PC-9 (cell line): ENCODE data around the gene L3HYPDH. TPM values are rescaled to one million over a fixed set of nuclear protein-coding genes. Genes with fewer than 3 reads are reported as not detected.

Experiments used
- Bru-seq: library from RNA; stranded (reverse); fragments of 400-500 nt; gene quantifications from one replicate; lab custom pipeline; 2021; lab: Mats Ljungman, UMichigan
- BruChase-seq, 2 experiments: library from RNA; stranded (reverse); fragments of 400-500 nt; gene quantifications; one replicate each; lab custom pipeline; 2021; lab: Mats Ljungman, UMichigan
- BruUV-seq: library from RNA; stranded (reverse); fragments of 400-500 nt; replicated peaks from 2 replicates; lab custom pipeline; 2021; lab: Mats Ljungman, UMichigan
- CTCF ChIA-PET: fragments of 300-600 bp; sonication (Branson Sonifier 250); formaldehyde crosslinking; loops from one replicate; lab custom pipeline; 2022; ENCODE audit warnings: antibody characterized with exemption; lab: Charles Lee
- POLR2A ChIA-PET: fragments of 300-600 bp; sonication (Branson Sonifier 250); formaldehyde crosslinking; loops from one replicate; lab custom pipeline; 2022; ENCODE audit warnings: antibody characterized with exemption; ENCODE audit not compliant: unreplicated experiment; lab: Charles Lee
- DNase-seq, 2 experiments: peaks; one replicate each; pipeline versions ENCODE4 v3.0.0 to v3.0.0-alpha.2; 2015 to 2022; ENCODE audit warnings: mixed read lengths in 1 of 2
- H2AFZ ChIP-seq: fragments of 200-600 bp; sonication (generic); 2 replicates; pipeline ENCODE4 v1.8.1; 2017; ENCODE audit warnings: antibody characterized with exemption
- H3F3A ChIP-seq: fragments of 200-600 bp; sonication (generic); 2 replicates; pipeline ENCODE4 v1.8.1; 2017; ENCODE audit warnings: antibody characterized with exemption, mild to moderate bottlenecking, low read depth; ENCODE audit not compliant: insufficient read depth
- H3K27ac ChIP-seq: fragments of 200-600 bp; sonication (generic); 2 replicates; pipeline ENCODE4 v1.6.1; 2016; ENCODE audit warnings: mixed run types
- H3K27me3 ChIP-seq: fragments of 200-600 bp; sonication (generic); 2 replicates; pipeline ENCODE4 v1.6.1; 2016; ENCODE audit warnings: low read depth, mixed run types; ENCODE audit not compliant: insufficient read depth
- H3K36me3 ChIP-seq: fragments of 200-600 bp; sonication (generic); 2 replicates; pipeline ENCODE4 v1.6.1; 2016; ENCODE audit warnings: low read depth, mixed run types
- H3K4me1 ChIP-seq: fragments of 200-600 bp; sonication (generic); replicated peaks from 2 replicates; pipeline ENCODE4 v1.6.1; 2016; ENCODE audit warnings: mixed run types; ENCODE audit not compliant: insufficient read depth
- H3K4me2 ChIP-seq: fragments of 200-600 bp; sonication (generic); 2 replicates; pipeline ENCODE4 v1.6.1; 2017; ENCODE audit warnings: mixed run types
- H3K4me3 ChIP-seq: fragments of 200-600 bp; sonication (generic); 2 replicates; pipeline ENCODE4 v1.6.1; 2016; ENCODE audit warnings: mixed run types
- H3K79me2 ChIP-seq: fragments of 200-600 bp; sonication (generic); 2 replicates; pipeline ENCODE4 v1.6.1; 2017; ENCODE audit warnings: low read depth, mixed run types
- H3K9me2 ChIP-seq: fragments of 200-600 bp; sonication (generic); 2 replicates; pipeline ENCODE4 v1.8.1; 2017; ENCODE audit warnings: mild to moderate bottlenecking; ENCODE audit not compliant: insufficient read depth
- H3K9me3 ChIP-seq: fragments of 200-600 bp; sonication (generic); 2 replicates; pipeline ENCODE4 v1.8.1; 2016; ENCODE audit warnings: low read depth; ENCODE audit not compliant: insufficient read depth
- H4K20me1 ChIP-seq: fragments of 200-600 bp; sonication (generic); 2 replicates; pipeline ENCODE4 v1.8.1; 2017; ENCODE audit not compliant: insufficient read depth
- CTCF ChIP-seq: fragments of 200-600 bp; sonication (generic); conservative IDR thresholded peaks from 2 replicates; pipeline ENCODE4 v1.6.1; 2017; ENCODE audit warnings: mixed run types, antibody characterized with exemption, mild to moderate bottlenecking, moderate library complexity
- EZH2 ChIP-seq: fragments of 200-600 bp; sonication (generic); IDR thresholded peaks from 2 replicates; pipeline ENCODE4 v1.8.0; 2017; ENCODE audit warnings: antibody characterized with exemption, low read depth
- intact Hi-C: fragments of 100-400 bp; cut with micrococcal nuclease; formaldehyde crosslinking; loops from one replicate; pipeline ENCODE4 v1.10.0; 2022; ENCODE audit not compliant: unreplicated experiment
- long read RNA-seq: library from polyadenylated mRNA; stranded (forward); transcript quantifications from one replicate; pipeline ENCODE4 v2.0.0, GENCODE V29; 2022
- total RNA-seq: library from RNA; stranded (reverse); gene quantifications from 2 replicates; pipeline ENCODE4 v1.2.3, GENCODE V29; 2021

L3HYPDH gene
- total RNA-seq: 96.3 and 121 TPM in 2 replicates
- Bru-seq, nascent RNA: percentile 95 among the genes with signal in this experiment
- percentile 98 among the genes with signal in this experiment for BruChase-seq, experiment 1, labeled RNA remaining after a 2-hour chase
- BruChase-seq, experiment 2, labeled RNA remaining after a 6-hour chase: percentile 94 among the genes with signal in this experiment
- long read RNA-seq, transcript L3HYPDH-205 (4 exons, 758 nt): minor isoform, 12 of 211 reads
- long read RNA-seq, transcript L3HYPDH-201 (5 exons, 1,527 nt): major isoform, 32 of 211 reads
- long read RNA-seq, partial matches to known transcripts: 7 of 211 reads
- long read RNA-seq, other reads (novel, unspliced or antisense): 158 of 211 reads

DNA sequence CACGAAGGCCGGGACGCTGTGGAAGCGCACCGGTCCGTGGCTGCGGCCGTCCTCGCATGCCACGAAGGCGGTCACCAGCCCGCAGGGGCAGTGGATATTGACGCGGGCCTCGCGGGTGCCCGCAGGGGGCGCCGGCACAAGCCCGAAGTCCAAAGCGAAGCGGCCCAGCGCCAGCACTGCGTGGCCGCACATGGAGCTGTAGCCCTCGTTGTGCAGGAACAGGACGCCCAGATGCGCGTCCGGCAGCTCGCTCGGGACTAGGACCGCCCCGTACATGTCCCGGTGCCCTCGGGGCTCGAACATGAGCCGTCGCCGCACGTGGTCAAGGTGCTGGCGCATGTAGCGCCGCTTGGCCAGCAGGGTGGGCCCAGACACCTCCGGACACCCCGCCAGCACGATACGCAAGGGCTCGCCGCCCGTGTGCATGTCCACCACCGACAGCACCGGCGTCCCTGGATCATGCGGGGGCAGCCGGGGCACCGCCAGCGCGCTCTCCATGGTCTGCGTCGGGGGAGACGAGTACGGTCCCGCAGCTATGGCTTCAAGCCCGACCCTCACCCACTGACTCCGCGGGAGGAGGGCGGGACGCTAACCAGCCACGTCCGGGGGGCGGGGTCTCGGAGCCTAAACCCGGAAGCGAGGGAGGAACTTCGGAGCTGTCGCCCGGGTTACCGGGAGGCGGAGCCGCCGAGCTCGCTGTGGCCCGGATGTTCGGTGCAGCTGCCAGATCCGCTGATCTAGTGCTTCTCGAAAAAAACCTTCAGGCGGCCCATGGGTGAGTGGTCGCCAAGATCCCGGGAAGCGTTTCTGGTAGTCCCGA lies at the start of gene L3HYPDH, which contains the start of gene JKAMP:
L3HYPDH (minus strand) TSS at position 590 of the 820 bp plus-strand sequence; CDS start at position 498, 92 bp downstream.
JKAMP (plus strand) TSS at position 699 of the 820 bp plus-strand sequence; CDS start at position 772, 73 bp downstream.
- ChIA-PET CTCF (no interaction called here), POLR2A (interaction anchor here (0.6 to 1.2 kb wide), 8 partner anchors 11 to 1284 kb away, joined by 3 to 7 read pairs (median 4); no protein-coding TSS in a partner anchor)
- Histone ChIP-seq H3K36me3 (peaks cover 24% of the 10 kb centered on the region), H3K4me2 (peak within 1 kb of the TSS; percentile 86), H3K4me3 (peak within 1 kb of the TSS; percentile 99), H3K4me1 (peaks cover 46% of the 10 kb centered on the region), H2AFZ (peak within 1 kb of the TSS; percentile 84), H3K79me2 (peaks cover 71% of the 10 kb centered on the region), H3K27ac (peak within 1 kb of the TSS; percentile 96), H4K20me1 (no peaks in the 10 kb centered on the region), H3K27me3 (no peaks in the 10 kb centered on the region), H3K9me2 (no peaks in the 10 kb centered on the region), H3K9me3 (no peaks in the 10 kb centered on the region), H3F3A (peaks cover 25% of the 10 kb centered on the region)
- intact Hi-C loops: loop anchor here (1.0 to 5.0 kb wide), 5 partner anchors 123 to 608 kb away; partner anchors contain the start of genes DAAM1 and PCNX4
- DNase-seq: peak; percentile 89 to 96
- BruUV-seq: no TSS peak
- TF ChIP-seq EZH2 (no peak), CTCF (peak; percentile 50)

DNA sequence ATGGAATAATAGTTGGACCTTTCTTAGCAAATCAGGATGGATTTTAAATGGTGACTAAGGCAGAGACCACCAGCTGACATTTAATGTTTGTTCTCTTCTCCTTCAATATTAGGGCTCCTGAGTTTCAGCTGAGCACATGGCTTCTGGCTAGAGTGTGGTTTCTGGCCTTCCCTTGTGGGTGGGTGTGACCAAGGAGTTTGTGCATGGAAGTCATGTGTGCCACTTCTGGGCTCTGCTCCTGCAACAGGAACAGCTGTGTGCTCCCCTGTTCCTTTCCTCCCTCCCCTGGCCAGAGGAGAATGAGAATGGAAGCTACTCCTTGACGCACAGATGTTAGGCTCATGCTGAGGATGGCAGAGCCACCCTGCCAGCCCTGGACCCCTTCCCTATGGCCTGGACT lies 48.2 kb upstream of the L3HYPDH start:
- TF ChIP-seq CTCF (no peak), EZH2 (no peak)
- H3K36me3 ChIP-seq: no peaks in the 10 kb centered on the region
- no peak overlapping the region for H2AFZ ChIP-seq
- POLR2A ChIA-PET: no interaction called here
- DNase-seq: no peak
- H3K27ac ChIP-seq: no peak overlapping the region
- H3K9me2 ChIP-seq: no peaks in the 10 kb centered on the region
- H3K4me1 ChIP-seq: no peaks in the 10 kb centered on the region
- H3K9me3 ChIP-seq: no peaks in the 10 kb centered on the region
- no peaks in the 10 kb centered on the region for H4K20me1 ChIP-seq
- CTCF ChIA-PET: no interaction called here
- H3F3A ChIP-seq: no peaks in the 10 kb centered on the region
- H3K4me2 ChIP-seq: no peak overlapping the region
- BruUV-seq: no TSS peak
- H3K79me2 ChIP-seq: no peaks in the 10 kb centered on the region
- intact Hi-C loops: no loop called here
- H3K27me3 ChIP-seq: no peaks in the 10 kb centered on the region
- no peak overlapping the region for H3K4me3 ChIP-seq

- Histone ChIP-seq H3K4me1 (no peaks in the 10 kb centered on the region), H3K79me2 (no peaks in the 10 kb centered on the region), H3K4me3 (no peak overlapping the region), H2AFZ (no peak overlapping the region), H3K36me3 (no peaks in the 10 kb centered on the region), H3K27ac (no peak overlapping the region), H4K20me1 (no peaks in the 10 kb centered on the region), H3K4me2 (no peak overlapping the region), H3F3A (no peaks in the 10 kb centered on the region), H3K9me2 (no peaks in the 10 kb centered on the region), H3K27me3 (0 out of 2 replicates have a peak, but pooled peaks cover 2% of the 10 kb centered on the region), H3K9me3 (no peaks in the 10 kb centered on the region)
- CTCF ChIA-PET: no interaction called here
- TF ChIP-seq CTCF (no peak), EZH2 (no peak)
- POLR2A ChIA-PET: no interaction called here
- no TSS peak for BruUV-seq
- no peak for DNase-seq
- intact Hi-C loops: no loop called here
Observed at GRCh38 chr14:59530349-59530748, 46.1 kb upstream of the L3HYPDH start.
